GM18507 (cell line): ENCODE measurements around the gene NOD2.
A peak's percentile ranks its signal among the peaks of the same experiment; 100 is the strongest.

Experiments used
- DNase-seq: peaks from one replicate; pipeline ENCODE4 v3.0.0; 2011; ENCODE audit warnings: low read depth; ENCODE audit not compliant: insufficient read length; ENCODE audit errors: extremely low spot score
- FAIRE-seq: peaks from 2 replicates; lab custom pipeline; 2011; peaks lifted over from hg19 to GRCh38; lab: Jason Lieb, UNC

NOD2 gene

GRCh38 chr16:50733468-50733867 is 40.1 kb downstream of the NOD2 start:
- no peak for FAIRE-seq

GRCh38 chr16:50735629-50736122 is 42.3 kb downstream of the NOD2 start:
- no peak for DNase-seq
- FAIRE-seq, result peak; percentile 87

More at GRCh38 chr16:50733468-50733867, 40.1 kb downstream of the NOD2 start:
- DNase-seq, result no peak

- DNase-seq (no peak), FAIRE-seq (no peak)
Measured at GRCh38 chr16:50736448-50736847, 43.0 kb downstream of the NOD2 start.

- no peak for FAIRE-seq
- no peak for DNase-seq
Measured at GRCh38 chr16:50737420-50737959, 44.1 kb downstream of the NOD2 start.

- no peak for FAIRE-seq
Measured at GRCh38 chr16:50739031-50739430, 45.6 kb downstream of the NOD2 start.

GRCh38 chr16:50740736-50741135 is 47.3 kb downstream of the NOD2 start:
- DNase-seq (no peak), FAIRE-seq (no peak)

More at GRCh38 chr16:50739031-50739430, 45.6 kb downstream of the NOD2 start:
- no peak for DNase-seq

- no peak for DNase-seq
- FAIRE-seq, result no peak
Measured at GRCh38 chr16:50741225-50741780, 47.9 kb downstream of the NOD2 start.

GRCh38 chr16:50741781-50742575 is 48.6 kb downstream of the NOD2 start, which contains the start of gene CYLD:
Gene CYLD (plus strand): TSS chr16:50742086. CDS start chr16:50749699, 7,613 bp downstream.
- peak; percentile 100 for FAIRE-seq
- peak; percentile 96 for DNase-seq

- DNase-seq (no peak), FAIRE-seq (peak; percentile 81)
Measured at GRCh38 chr16:50742576-50743200, 49.3 kb downstream of the NOD2 start.

GRCh38 chr16:50743581-50744225 is 50.3 kb downstream of the NOD2 start:
- DNase-seq, result no peak
- FAIRE-seq, result no peak

GRCh38 chr16:50744881-50745280 is 51.5 kb downstream of the NOD2 start:
- FAIRE-seq, result peak; percentile 21
- DNase-seq, result no peak

GRCh38 chr16:50745940-50746339 is 52.5 kb downstream of the NOD2 start:
- FAIRE-seq (peak; percentile 48), DNase-seq (no peak)

- DNase-seq, result no peak
- peak; percentile 83 for FAIRE-seq
Measured at GRCh38 chr16:50747207-50747956, 54.0 kb downstream of the NOD2 start.

GRCh38 chr16:50751528-50751927 is 58.1 kb downstream of the NOD2 start:
- no peak for DNase-seq
- FAIRE-seq, result no peak

GRCh38 chr16:50752471-50753235 is 59.2 kb downstream of the NOD2 start:
- DNase-seq (no peak), FAIRE-seq (no peak)

GRCh38 chr16:50756473-50756872 is 63.1 kb downstream of the NOD2 start:
- DNase-seq (no peak), FAIRE-seq (peak; percentile 33)

GRCh38 chr16:50761267-50761666 is 67.9 kb downstream of the NOD2 start:
- no peak for FAIRE-seq
- no peak for DNase-seq

- no peak for DNase-seq
Measured at GRCh38 chr16:50762241-50762640, 68.8 kb downstream of the NOD2 start.

More at GRCh38 chr16:50762241-50762640, 68.8 kb downstream of the NOD2 start:
- FAIRE-seq, result no peak
